SH-SY5Y (cell line): ENCODE results near the gene C1D.

Experiments
- GATA2 ChIP-seq: IDR thresholded peaks from 2 replicates; pipeline ENCODE4 v1.6.1; 2011; ENCODE audit warnings: mild to moderate bottlenecking, low read depth, low read length
- GATA3 ChIP-seq: IDR thresholded peaks from 2 replicates; pipeline ENCODE4 v1.6.1; 2011; ENCODE audit warnings: low read depth, mild to moderate bottlenecking, low read length, moderate library complexity

DNA sequence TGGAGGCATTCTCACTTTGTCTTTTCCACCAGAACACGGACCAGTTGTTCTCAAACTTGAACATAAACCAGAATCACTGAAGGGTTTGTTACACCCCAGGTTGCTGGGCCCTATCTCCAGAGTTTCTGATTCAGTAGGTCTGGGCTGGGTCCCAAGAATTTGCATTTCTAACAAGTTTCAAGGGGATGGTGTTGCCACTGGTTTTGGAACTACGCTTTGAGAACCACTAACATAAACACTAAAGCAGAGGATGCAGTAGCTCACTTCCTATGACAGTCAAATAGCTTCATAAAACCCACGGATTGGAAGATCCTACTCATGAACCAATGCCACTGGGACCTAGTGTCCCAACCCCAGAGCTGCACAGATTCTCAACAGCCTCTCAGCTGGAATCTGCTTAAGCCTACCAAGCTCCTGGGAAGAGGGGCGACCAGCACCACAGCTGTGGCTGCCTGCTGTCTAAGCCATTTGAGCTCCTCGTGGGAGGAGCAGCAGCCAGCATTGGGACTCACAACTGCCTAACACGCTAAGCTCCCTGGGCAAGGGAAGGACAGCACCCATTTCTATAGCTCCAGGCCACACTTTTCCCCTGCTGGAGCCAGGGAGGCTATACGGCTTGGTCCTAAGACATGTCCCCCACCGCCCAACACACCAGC lies 62.5 kb downstream of the C1D start:
- TF ChIP-seq GATA2, result no peak
- TF ChIP-seq GATA3, result no peak
